AG09319 (cell line): ENCODE results near the gene HOXD10.

Experiments used
- DNase-seq: peaks from one replicate; pipeline ENCODE4 v3.0.0-alpha.2; 2010; ENCODE audit warnings: low read depth; ENCODE audit errors: extremely low read depth
- TF ChIP-seq, protein P1 (sequence below): IDR thresholded peaks from 2 replicates; pipeline ENCODE4 v1.5.1; 2011; ENCODE audit warnings: low read depth, mild to moderate bottlenecking, inconsistent platforms, low read length, moderate library complexity

The HOXD10 gene

GRCh38 chr2:176151442-176152287 is 35.1 kb downstream of the HOXD10 start, which contains the start of gene HOXD4:
Gene HOXD4 (plus strand): TSS chr2:176151550. CDS start chr2:176151634, 84 bp downstream.
- DNase-seq: no peak
- TF ChIP-seq, protein P1, sequence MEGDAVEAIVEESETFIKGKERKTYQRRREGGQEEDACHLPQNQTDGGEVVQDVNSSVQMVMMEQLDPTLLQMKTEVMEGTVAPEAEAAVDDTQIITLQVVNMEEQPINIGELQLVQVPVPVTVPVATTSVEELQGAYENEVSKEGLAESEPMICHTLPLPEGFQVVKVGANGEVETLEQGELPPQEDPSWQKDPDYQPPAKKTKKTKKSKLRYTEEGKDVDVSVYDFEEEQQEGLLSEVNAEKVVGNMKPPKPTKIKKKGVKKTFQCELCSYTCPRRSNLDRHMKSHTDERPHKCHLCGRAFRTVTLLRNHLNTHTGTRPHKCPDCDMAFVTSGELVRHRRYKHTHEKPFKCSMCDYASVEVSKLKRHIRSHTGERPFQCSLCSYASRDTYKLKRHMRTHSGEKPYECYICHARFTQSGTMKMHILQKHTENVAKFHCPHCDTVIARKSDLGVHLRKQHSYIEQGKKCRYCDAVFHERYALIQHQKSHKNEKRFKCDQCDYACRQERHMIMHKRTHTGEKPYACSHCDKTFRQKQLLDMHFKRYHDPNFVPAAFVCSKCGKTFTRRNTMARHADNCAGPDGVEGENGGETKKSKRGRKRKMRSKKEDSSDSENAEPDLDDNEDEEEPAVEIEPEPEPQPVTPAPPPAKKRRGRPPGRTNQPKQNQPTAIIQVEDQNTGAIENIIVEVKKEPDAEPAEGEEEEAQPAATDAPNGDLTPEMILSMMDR: no peak

- TF ChIP-seq, protein P1: no peak
- no peak for DNase-seq
Observed at GRCh38 chr2:176152350-176153181, 36.0 kb downstream of the HOXD10 start.

DNA sequence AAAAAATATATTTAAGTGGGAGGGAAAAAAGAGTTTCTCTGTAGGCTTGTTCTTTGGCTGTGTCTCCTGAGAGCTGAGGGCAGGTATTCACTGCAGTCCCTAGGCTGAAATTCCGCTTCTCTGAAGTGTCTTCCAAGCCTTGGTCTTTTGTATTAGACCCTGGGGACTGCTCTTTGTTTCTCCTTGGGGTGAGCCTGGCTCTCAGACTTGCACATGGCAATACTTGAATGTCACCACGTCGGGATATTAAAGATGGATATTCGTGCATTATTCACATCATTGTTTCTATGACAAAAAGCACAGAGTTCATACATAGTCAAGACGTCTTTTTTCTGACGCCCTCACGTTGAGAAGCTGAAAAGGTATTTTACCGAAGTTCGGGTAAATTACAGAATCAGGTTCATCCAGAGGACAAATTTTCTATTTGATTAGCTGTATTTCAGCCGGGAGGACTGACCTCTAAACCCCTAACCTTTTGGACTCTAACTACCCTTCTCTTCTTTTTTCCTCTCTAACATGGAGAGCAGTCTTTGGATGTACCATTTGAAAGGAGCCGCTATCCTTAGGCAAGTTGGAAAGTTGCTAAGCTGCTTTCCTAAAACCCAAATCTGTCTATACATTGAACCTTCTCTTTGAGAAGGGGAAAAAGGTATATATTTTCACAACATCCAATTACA is 38.1 kb downstream of the HOXD10 start:
- TF ChIP-seq, protein P1: no peak
- DNase-seq: no peak

GRCh38 chr2:176155356-176156044 is 38.9 kb downstream of the HOXD10 start:
- DNase-seq: no peak
- TF ChIP-seq, protein P1: no peak

- TF ChIP-seq, protein P1: no peak
- DNase-seq: no peak
Observed at GRCh38 chr2:176156301-176156806, 39.8 kb downstream of the HOXD10 start.

- TF ChIP-seq, protein P1: no peak
- DNase-seq: no peak
Observed at GRCh38 chr2:176156807-176157498, 40.4 kb downstream of the HOXD10 start, which contains the start of gene HOXD3. Gene HOXD3 (plus strand): TSS chr2:176157307. CDS start chr2:176169115, 11,808 bp downstream.
